Measurements from ENCODE around the gene RSL1D1. TPM values are rescaled to one million over a fixed set of nuclear protein-coding genes. Genes with fewer than 3 reads are reported as not detected.

The RSL1D1 gene
- total RNA-seq, 3 donors from 2014 or later: 81.9 to 116 (median 82.0) TPM

DNA sequence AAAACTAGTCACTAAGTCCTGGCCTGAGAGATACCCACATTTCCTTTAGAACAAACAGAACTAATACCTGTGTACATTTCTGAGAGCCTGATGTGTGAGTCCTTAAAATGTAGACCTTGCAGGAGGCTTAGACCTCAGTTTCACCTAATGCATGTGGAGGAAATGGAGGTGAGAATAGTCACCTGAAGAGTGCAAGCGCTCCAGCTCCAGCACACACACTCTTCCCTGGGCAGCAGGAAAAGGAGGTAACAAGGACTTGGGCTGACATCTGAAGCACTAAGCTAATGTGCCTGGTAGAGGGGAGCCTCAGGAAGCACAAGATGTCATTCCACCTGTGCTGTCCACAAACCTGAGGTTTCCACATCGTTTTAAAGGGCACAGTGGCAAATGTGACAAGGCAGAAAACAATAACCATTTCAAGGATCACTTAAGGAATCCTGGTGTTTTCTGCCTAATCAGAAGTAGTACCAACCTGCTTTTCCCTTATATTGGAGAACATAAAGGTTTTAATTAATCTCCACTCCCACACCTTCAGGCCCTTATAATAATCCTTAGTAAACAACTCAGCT, 17.2 kb upstream of the RSL1D1 start:
- TF ChIP-seq, protein P1, sequence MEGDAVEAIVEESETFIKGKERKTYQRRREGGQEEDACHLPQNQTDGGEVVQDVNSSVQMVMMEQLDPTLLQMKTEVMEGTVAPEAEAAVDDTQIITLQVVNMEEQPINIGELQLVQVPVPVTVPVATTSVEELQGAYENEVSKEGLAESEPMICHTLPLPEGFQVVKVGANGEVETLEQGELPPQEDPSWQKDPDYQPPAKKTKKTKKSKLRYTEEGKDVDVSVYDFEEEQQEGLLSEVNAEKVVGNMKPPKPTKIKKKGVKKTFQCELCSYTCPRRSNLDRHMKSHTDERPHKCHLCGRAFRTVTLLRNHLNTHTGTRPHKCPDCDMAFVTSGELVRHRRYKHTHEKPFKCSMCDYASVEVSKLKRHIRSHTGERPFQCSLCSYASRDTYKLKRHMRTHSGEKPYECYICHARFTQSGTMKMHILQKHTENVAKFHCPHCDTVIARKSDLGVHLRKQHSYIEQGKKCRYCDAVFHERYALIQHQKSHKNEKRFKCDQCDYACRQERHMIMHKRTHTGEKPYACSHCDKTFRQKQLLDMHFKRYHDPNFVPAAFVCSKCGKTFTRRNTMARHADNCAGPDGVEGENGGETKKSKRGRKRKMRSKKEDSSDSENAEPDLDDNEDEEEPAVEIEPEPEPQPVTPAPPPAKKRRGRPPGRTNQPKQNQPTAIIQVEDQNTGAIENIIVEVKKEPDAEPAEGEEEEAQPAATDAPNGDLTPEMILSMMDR (IDR thresholded peaks at IDR 0.05): no peak
- ATAC-seq: no peak
- intact Hi-C loops (cut with DNase I, micrococcal nuclease): no loop called here
- H3K4me1 ChIP-seq (ENCODE audit: low read depth): no peaks in the 10 kb centered on the region
- H3K9me3 ChIP-seq: no peaks in the 10 kb centered on the region
- peaks cover 6% of the 10 kb centered on the region for H3K36me3 ChIP-seq (ENCODE audit: low read depth)
- no peak for DNase-seq
- no peak overlapping the region for H3K4me3 ChIP-seq

DNA sequence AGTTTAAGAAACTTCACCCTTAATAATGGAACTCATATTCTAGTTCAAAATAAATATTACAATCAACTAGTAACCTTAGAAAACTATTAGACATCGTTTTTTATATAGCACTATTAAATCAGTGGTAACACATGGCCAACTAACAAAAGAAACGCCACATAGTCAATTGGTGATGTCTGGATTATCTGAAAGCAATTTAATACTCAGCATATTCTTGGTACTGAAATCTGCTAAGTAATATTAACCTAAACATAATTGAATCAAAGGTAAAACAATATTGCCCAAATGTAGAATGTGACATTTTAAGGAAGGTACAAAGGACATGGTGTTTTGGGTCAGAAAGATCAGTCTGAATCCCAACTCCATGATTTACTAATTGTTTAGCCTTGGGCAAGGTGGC, 11.1 kb upstream of the RSL1D1 start:
- DNase-seq (no peak), ATAC-seq (no peak)
- Histone ChIP-seq H3K4me3 (no peak overlapping the region), H3K4me1 (ENCODE audit: low read depth) (no peaks in the 10 kb centered on the region), H3K36me3 (ENCODE audit: low read depth) (no peaks in the 10 kb centered on the region), H3K9me3 (no peaks in the 10 kb centered on the region)
- intact Hi-C loops (cut with DNase I, micrococcal nuclease): no loop called here
- TF ChIP-seq, protein P1 (IDR thresholded peaks at IDR 0.05): no peak

DNA sequence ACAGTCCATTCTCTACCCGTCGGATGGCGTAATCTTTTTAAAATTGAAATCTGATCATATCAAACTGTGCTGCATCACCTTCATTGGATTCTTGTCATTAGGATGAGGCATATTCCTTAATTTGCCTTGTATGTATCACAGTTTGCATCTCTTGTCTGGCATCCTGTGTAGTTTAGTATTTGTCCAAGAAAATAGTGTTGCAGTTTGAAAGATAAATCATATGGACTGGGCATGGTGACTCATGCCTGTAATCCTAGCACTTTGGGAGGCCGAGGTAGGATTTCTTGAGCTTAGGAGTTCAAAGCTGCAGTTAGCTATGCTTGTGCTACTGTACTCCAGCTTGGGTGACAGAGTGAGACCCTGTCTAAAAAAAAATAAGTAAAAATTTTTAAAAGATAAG, 5.8 kb upstream of the RSL1D1 start:
- no peaks in the 10 kb centered on the region for H3K9me3 ChIP-seq
- ATAC-seq (no peak), DNase-seq (no peak)
- peaks cover 6% of the 10 kb centered on the region for H3K4me1 ChIP-seq (ENCODE audit: low read depth)
- intact Hi-C loops (cut with DNase I, micrococcal nuclease): no loop called here
- no peak overlapping the region for H3K4me3 ChIP-seq
- TF ChIP-seq, protein P1 (IDR thresholded peaks at IDR 0.05): no peak
- H3K36me3 ChIP-seq (ENCODE audit: low read depth): no peaks in the 10 kb centered on the region

DNA sequence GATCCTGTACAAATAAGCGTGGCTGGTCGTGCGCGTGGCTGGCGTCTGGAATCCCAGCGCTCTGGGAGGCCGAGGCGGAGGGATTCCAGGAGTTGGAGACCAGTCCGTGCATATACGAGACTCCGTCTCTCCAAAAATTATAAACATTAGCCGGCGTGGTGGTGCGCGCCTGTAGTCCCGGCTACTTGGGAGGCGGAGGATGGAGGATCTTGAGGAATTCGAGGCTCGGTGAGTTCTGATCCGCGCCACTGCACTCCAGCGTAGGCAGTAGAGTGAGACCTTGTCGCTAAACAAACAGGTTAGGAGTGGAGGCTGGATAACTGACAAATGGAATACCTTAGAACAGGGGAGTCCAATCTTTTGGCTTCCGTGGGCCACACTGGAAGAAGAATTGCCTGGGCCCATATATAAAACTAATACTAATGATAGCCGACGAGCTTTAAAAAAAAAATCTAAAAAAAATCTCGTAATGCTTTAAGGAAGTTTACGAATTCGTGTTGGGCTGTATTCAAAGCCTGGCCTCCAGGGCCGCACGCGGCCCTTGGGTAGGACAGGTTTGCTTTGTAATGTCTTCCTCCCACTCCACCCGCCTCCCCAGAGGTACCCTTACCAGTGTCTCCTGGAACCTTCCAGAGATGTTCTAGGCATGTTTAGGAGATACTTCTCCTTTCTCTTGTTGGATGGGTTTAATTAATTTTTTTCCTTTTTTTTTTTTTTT, 909 bp upstream of the RSL1D1 start:
- DNase-seq: no peak
- H3K36me3 ChIP-seq (ENCODE audit: low read depth): no peaks in the 10 kb centered on the region
- peaks cover 14% of the 10 kb centered on the region for H3K4me1 ChIP-seq (ENCODE audit: low read depth)
- no peak for ATAC-seq
- intact Hi-C loops (cut with DNase I, micrococcal nuclease): no loop called here
- TF ChIP-seq, protein P1 (IDR thresholded peaks at IDR 0.05): no peak
- no peaks in the 10 kb centered on the region for H3K9me3 ChIP-seq
- H3K4me3 ChIP-seq: peak overlapping the region; percentile 91

DNA sequence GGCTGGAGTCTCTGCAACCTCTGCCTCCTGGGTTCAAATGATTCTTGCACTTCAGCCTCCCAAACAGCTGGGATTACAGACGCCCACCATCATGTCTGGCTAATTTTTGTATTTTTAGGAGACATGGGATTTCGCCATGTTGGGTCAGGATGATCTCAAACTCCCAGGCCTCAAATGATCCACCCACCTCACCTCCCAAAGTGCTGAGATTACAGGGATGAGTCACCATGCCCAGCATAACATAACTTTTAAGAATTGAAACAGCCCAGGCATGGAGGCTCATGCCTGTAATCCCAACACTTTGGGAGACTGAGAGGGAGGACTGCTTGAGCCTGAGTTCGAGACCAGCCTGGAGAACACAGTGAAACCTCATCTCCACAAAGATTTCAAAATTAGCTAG, 2.5 kb downstream of the RSL1D1 start:
- Histone ChIP-seq H3K36me3 (ENCODE audit: low read depth) (no peaks in the 10 kb centered on the region), H3K4me1 (ENCODE audit: low read depth) (peaks cover 14% of the 10 kb centered on the region), H3K4me3 (no peak overlapping the region), H3K9me3 (no peaks in the 10 kb centered on the region)
- no peak for DNase-seq
- no peak for ATAC-seq
- intact Hi-C loops (cut with DNase I, micrococcal nuclease): no loop called here
- TF ChIP-seq, protein P1 (IDR thresholded peaks at IDR 0.05): no peak

All from mucosa of descending colon (tissue), 3 donors.